ENCODE measurements around the gene MTERF4. TPM values are rescaled to one million over a fixed set of nuclear protein-coding genes. Genes with fewer than 3 reads are reported as not detected.

The MTERF4 gene
- total and polyA plus RNA-seq, 2 of the 4 experiments (the other 2 are of a cell fraction) = 26.6 to 33.3 TPM

DNA sequence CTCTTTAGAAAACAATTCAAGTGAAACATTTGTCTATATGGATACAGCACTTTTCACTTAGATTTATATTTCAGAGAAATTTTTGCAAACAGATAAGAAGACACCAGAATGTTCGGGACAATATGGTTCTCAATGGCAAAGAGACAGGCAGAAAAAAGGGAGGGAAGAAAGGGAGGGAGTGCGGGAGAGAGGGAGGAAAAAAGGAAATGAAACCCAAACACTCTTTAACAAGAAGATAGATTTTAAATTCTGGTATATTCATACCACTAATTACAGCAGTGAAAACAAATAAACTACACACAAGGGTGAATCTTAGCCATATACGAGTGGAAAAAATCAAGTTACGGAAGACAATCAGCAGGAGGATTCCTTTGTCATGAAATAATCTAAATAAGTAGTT, 44.2 kb upstream of the MTERF4 start:
- Histone ChIP-seq H2BK120ac (ENCODE audit: low read depth, low read length) (no peak overlapping the region), H2AK9ac (replicated peaks; ENCODE audit: low read depth, low read length, poor library complexity) (no peak overlapping the region), H3K4me1 (ENCODE audit: control insufficient read depth, insufficient read depth, low read length) (peaks cover 3% of the 10 kb centered on the region; the same call in 1 of the 2 replicates), H4K20me1 (ENCODE audit: insufficient read depth, low read length) (peaks cover 6% of the 10 kb centered on the region; the same call in 1 of the 2 replicates), H3K14ac (replicated peaks; ENCODE audit: low read depth, low read length) (no peak overlapping the region), H2BK15ac (ENCODE audit: low read depth, low read length) (no peak overlapping the region), H3K27ac (ENCODE audit: insufficient read depth, low read length) (no peak overlapping the region), H2BK20ac (ENCODE audit: low read depth, low read length) (no peak overlapping the region), H3K79me1 (ENCODE audit: low read depth in 1 of 2, low read length in 2 of 2) (peaks cover 10 to 16% of the 10 kb centered on the region in 2 experiments), H3K56ac (ENCODE audit: extremely low read depth, insufficient read depth, low read length) (no peak overlapping the region), H4K5ac (ENCODE audit: low read depth, low read length) (no peak overlapping the region), H2AK5ac (ENCODE audit: low read depth, low read length) (no peak overlapping the region), H2AFZ (replicated peaks; ENCODE audit: low read length, poor library complexity) (no peak overlapping the region), H3K4ac (ENCODE audit: low read depth, low read length) (no peak overlapping the region), H3K9me3 (ENCODE audit: control insufficient read depth, insufficient read depth, low read length) (no peaks in the 10 kb centered on the region), H3K23ac (ENCODE audit: low read depth, low read length) (no peak overlapping the region), H3K18ac (ENCODE audit: low read depth, low read length) (no peak overlapping the region), H3K4me2 (ENCODE audit: low read depth, low read length) (no peak overlapping the region), H3K27me3 (ENCODE audit: control insufficient read depth, insufficient read depth, low read length) (no peaks in the 10 kb centered on the region), H3K9ac (ENCODE audit: low read depth, low read length) (no peak overlapping the region), H4K8ac (ENCODE audit: low read depth in 2 of 2, low read length in 2 of 2) (no peak overlapping the region), H2BK5ac (ENCODE audit: low read depth, low read length, poor library complexity, severe bottlenecking) (no peak overlapping the region), H4K91ac (ENCODE audit: insufficient read depth, low read depth, low read length) (no peak overlapping the region), H3K36me3 (ENCODE audit: control insufficient read depth, insufficient read depth, low read length) (no peaks in the 10 kb centered on the region), H3K4me3 (ENCODE audit: insufficient read depth, low read depth, low read length) (no peak overlapping the region), H3K9me1 (ENCODE audit: insufficient read depth, low read length) (peaks cover 4% of the 10 kb centered on the region)
- POLR2A ChIA-PET (ENCODE audit: unreplicated experiment) = no interaction called here
- DNase-seq (no peak), ATAC-seq (ENCODE audit: low read depth) (no peak)
- TF ChIP-seq POLR2A (IDR thresholded peaks at IDR 0.05; ENCODE audit: low read depth, low read length) (no peak), BHLHE40 (IDR thresholded peaks at IDR 0.05; ENCODE audit: low read depth, low read length) (no peak), FOS (IDR thresholded peaks at IDR 0.05; ENCODE audit: low read depth, low read length) (no peak), MAFK (IDR thresholded peaks at IDR 0.05; ENCODE audit: low read depth, low read length) (no peak), ELK1 (IDR thresholded peaks at IDR 0.05; ENCODE audit: borderline replicate concordance, low read depth, low read length) (no peak), MAZ (IDR thresholded peaks at IDR 0.05; ENCODE audit: borderline replicate concordance, low read depth, low read length) (no peak)
- no TSS peak for BruUV-seq (replicated peaks)
- intact Hi-C loops (cut with micrococcal nuclease) (no loop called here), dilution Hi-C loops (cut with HindIII; ENCODE audit: low sequenced_read_pairs, unreplicated experiment) (no loop called here), in situ Hi-C loops (cut with MboI; ENCODE audit: low sequenced_read_pairs) (no loop called here)
- no CpG with 5 or more reads among the region's 4 CpGs for WGBS, 2 experiments (ENCODE audit: extremely low coverage in 2 of 2, insufficient read length in 1 of 2)
- CTCF ChIA-PET = no interaction called here

Data from IMR-90 (cell line).